Testis (tissue), 3 donors: ENCODE data around the gene SPSB3. TPM values are rescaled to one million over a fixed set of nuclear protein-coding genes. Genes with fewer than 3 reads are reported as not detected.
"Not testable (repeated sequence)": the region's sequence is repeated elsewhere in the genome, so short reads cannot be mapped to it uniquely, and the experiment has no call there.

Experiments used
- DNase-seq: peaks from one replicate; pipeline ENCODE4 v3.0.0-alpha.2; 2019
- H3K27ac ChIP-seq, 2 donors: fragments of 200-600 bp; sonication (generic); one replicate each; pipeline ENCODE4 v1.5.1; 2019
- H3K27me3 ChIP-seq: fragments of 200-600 bp; sonication (generic); one replicate; pipeline ENCODE4 v1.5.1; 2019
- H3K36me3 ChIP-seq: fragments of 200-600 bp; sonication (generic); one replicate; pipeline ENCODE4 v1.5.1; 2017; ENCODE audit warnings: low read depth; ENCODE audit errors: missing control alignments
- H3K4me1 ChIP-seq: fragments of 200-600 bp; sonication (generic); one replicate; pipeline ENCODE4 v1.5.1; 2019
- H3K4me3 ChIP-seq, 2 donors: fragments of 200-600 bp; sonication (generic); one replicate each; pipeline ENCODE4 v1.5.1; 2017 to 2019
- H3K9me3 ChIP-seq: fragments of 200-600 bp; sonication (generic); one replicate; pipeline ENCODE4 v1.5.1; 2017
- CTCF ChIP-seq, 3 experiments: fragments of 450-650 bp in 2 of 3; fragments of 200-600 bp in 1 of 3; sonication (generic) in 1 of 3; IDR thresholded peaks; one replicate each; pipeline ENCODE4 v1.5.1; 2016 to 2019; ENCODE audit warnings: antibody characterized with exemption in 3 of 3, mild to moderate bottlenecking in 2 of 3, moderate library complexity in 1 of 3
- POLR2A ChIP-seq: fragments of 450-650 bp; IDR thresholded peaks from one replicate; pipeline ENCODE4 v1.6.1; 2017; ENCODE audit warnings: antibody characterized with exemption, mild to moderate bottlenecking, moderate library complexity
- WGBS, 2 donors: methylation state at CpG; one replicate each; pipeline ENCODE4 v1.1.5; 2018; 5-methylcytosine and 5-hydroxymethylcytosine counted together
- intact Hi-C: fragments of 100-400 bp; cut with DNase I; formaldehyde crosslinking; loops from one replicate; pipeline ENCODE4 v1.15.1; 2023; ENCODE audit warnings: low total_unique reads
- polyA plus RNA-seq: library from polyadenylated mRNA; stranded (reverse); fragments of 350-450 nt; fragmentation: Illumina TruSeq; extraction: RNeasy Lipid Tissue Mini Kit (QIAGEN cat#74804); gene quantifications from one replicate; pipeline ENCODE4 v1.2.3, GENCODE V29; 2014; ENCODE audit warnings: low read depth, low replicate concordance; ENCODE audit not compliant: insufficient read depth
- total RNA-seq, 2 donors: library from RNA; depleted of rRNA; stranded (reverse); fragments of >200 nt; gene quantifications; one replicate each; pipeline ENCODE4 v1.2.3, GENCODE V29; 2016

The SPSB3 gene
- total and polyA plus RNA-seq, 3 donors from 2014 or later = 43.8 to 114 (median 111) TPM

GRCh38 chr16:1734816-1735215 lies 47.6 kb downstream of the SPSB3 start:
- Histone ChIP-seq H3K27me3 (no peaks in the 10 kb centered on the region), H3K4me3 (no peak overlapping the region), H3K36me3 (no peaks in the 10 kb centered on the region), H3K27ac (no peak overlapping the region), H3K9me3 (no peaks in the 10 kb centered on the region), H3K4me1 (no peaks in the 10 kb centered on the region)
- TF ChIP-seq CTCF (IDR thresholded peaks at IDR 0.05) (no peak), POLR2A (no peak)
- 96 to 98% methylated on average over 11 to 22 of the region's 22 CpGs for WGBS, 2 donors
- intact Hi-C loops = no loop called here
- DNase-seq = no peak

GRCh38 chr16:1734123-1734522 lies 48.2 kb downstream of the SPSB3 start:
- intact Hi-C loops = no loop called here
- Histone ChIP-seq H3K4me3 (no peak overlapping the region), H3K27ac (no peak overlapping the region), H3K36me3 (no peaks in the 10 kb centered on the region), H3K9me3 (no peaks in the 10 kb centered on the region), H3K4me1 (no peaks in the 10 kb centered on the region), H3K27me3 (no peaks in the 10 kb centered on the region)
- TF ChIP-seq POLR2A = no peak
- no peak for TF ChIP-seq CTCF (IDR thresholded peaks at IDR 0.05)
- WGBS, 2 donors = 92% methylated on average over 22 of the region's 22 CpGs; no CpG with 5 or more reads in 1 of the 2 donors
- no peak for DNase-seq

- WGBS, 2 donors = 84 to 95% methylated on average over 11 to 20 of the region's 21 CpGs
Measured at GRCh38 chr16:1732551-1732987, 49.8 kb downstream of the SPSB3 start.

GRCh38 chr16:1732071-1732470 lies 50.3 kb downstream of the SPSB3 start:
- no peak for TF ChIP-seq POLR2A
- no peak for TF ChIP-seq CTCF (IDR thresholded peaks at IDR 0.05)
- intact Hi-C loops = no loop called here
- 81% methylated on average over 9 to 14 of the region's 14 CpGs for WGBS, 2 donors

More at GRCh38 chr16:1732551-1732987, 49.8 kb downstream of the SPSB3 start:
- H3K27me3 ChIP-seq, H3K36me3 ChIP-seq, DNase-seq, H3K9me3 ChIP-seq, H3K27ac ChIP-seq, H3K4me3 ChIP-seq, H3K4me1 ChIP-seq, intact Hi-C loops: not testable (repeated sequence)

GRCh38 chr16:1731603-1732002 lies 50.8 kb downstream of the SPSB3 start:
- no peak for DNase-seq
- 79 to 88% methylated on average over 6 to 7 of the region's 7 CpGs for WGBS, 2 donors
- no peaks in the 10 kb centered on the region for H3K4me1 ChIP-seq
- no peaks in the 10 kb centered on the region for H3K36me3 ChIP-seq
- H3K27me3 ChIP-seq = no peaks in the 10 kb centered on the region
- no peaks in the 10 kb centered on the region for H3K9me3 ChIP-seq
- no peak overlapping the region for H3K27ac ChIP-seq
- no peak overlapping the region for H3K4me3 ChIP-seq
- intact Hi-C loops = no loop called here
- no peak for TF ChIP-seq CTCF (IDR thresholded peaks at IDR 0.05)
- TF ChIP-seq POLR2A = no peak

More at GRCh38 chr16:1732071-1732470, 50.3 kb downstream of the SPSB3 start:
- DNase-seq = no peak
- H3K27me3 ChIP-seq = no peaks in the 10 kb centered on the region
- no peaks in the 10 kb centered on the region for H3K36me3 ChIP-seq
- H3K4me1 ChIP-seq = no peaks in the 10 kb centered on the region
- H3K27ac ChIP-seq = no peak overlapping the region
- H3K4me3 ChIP-seq = no peak overlapping the region
- no peaks in the 10 kb centered on the region for H3K9me3 ChIP-seq
